Activated CD4-positive, alpha-beta T cell treated with anti-CD3 and anti-CD28 coated beads for 4 hours (primary cell): ENCODE data around the gene STARD10.

Experiments
- DNase-seq, 2 donors: peaks; one replicate each; pipeline ENCODE4 v3.0.0-alpha.2; 2020

Gene STARD10

GRCh38 chr11:72780296-72781062 lies 13.4 kb downstream of the STARD10 start:
- no peak for DNase-seq

GRCh38 chr11:72779495-72780128 lies 14.2 kb downstream of the STARD10 start:
- DNase-seq: no peak

- no peak for DNase-seq
These were observed 15.0 kb downstream of the STARD10 start for GRCh38 chr11:72778535-72779494.

GRCh38 chr11:72777755-72778278 lies 16.0 kb downstream of the STARD10 start:
- no peak for DNase-seq

- no peak for DNase-seq
These were observed 16.7 kb downstream of the STARD10 start for GRCh38 chr11:72776844-72777754.

GRCh38 chr11:72776117-72776843 lies 17.6 kb downstream of the STARD10 start:
- no peak for DNase-seq

GRCh38 chr11:72775288-72776110 lies 18.3 kb downstream of the STARD10 start:
- no peak for DNase-seq

GRCh38 chr11:72774499-72774898 lies 19.3 kb downstream of the STARD10 start:
- no peak for DNase-seq

- no peak for DNase-seq
These were observed 20.2 kb downstream of the STARD10 start for GRCh38 chr11:72773696-72774095.

- no peak for DNase-seq
These were observed 20.6 kb downstream of the STARD10 start for GRCh38 chr11:72773291-72773690.

- DNase-seq: no peak
These were observed 21.8 kb downstream of the STARD10 start for GRCh38 chr11:72772059-72772458.

- DNase-seq: no peak
These were observed 22.3 kb downstream of the STARD10 start for GRCh38 chr11:72771507-72771906.

- DNase-seq: no peak
These were observed 23.0 kb downstream of the STARD10 start for GRCh38 chr11:72770799-72771198.

GRCh38 chr11:72769680-72770079 lies 24.2 kb downstream of the STARD10 start:
- DNase-seq: no peak

- DNase-seq: no peak
These were observed 25.3 kb downstream of the STARD10 start for GRCh38 chr11:72768581-72768980.

GRCh38 chr11:72767203-72768062 lies 26.4 kb downstream of the STARD10 start:
- DNase-seq: no peak

GRCh38 chr11:72766152-72766902 lies 27.5 kb downstream of the STARD10 start:
- no peak for DNase-seq

GRCh38 chr11:72764503-72764902 lies 29.3 kb downstream of the STARD10 start:
- no peak for DNase-seq

- DNase-seq: no peak
These were observed 30.0 kb downstream of the STARD10 start for GRCh38 chr11:72763823-72764222.
